ENCODE measurements around the gene UBASH3B.

UBASH3B gene

GRCh38 chr11:122807731-122808477, 152.4 kb downstream of the UBASH3B start:
- no peak for TF ChIP-seq CTCF (conservative IDR thresholded peaks at IDR 0.05; ENCODE audit: control insufficient read depth, insufficient read depth, low read depth, low read length)
- no peak overlapping the region for H3K4me3 ChIP-seq (ENCODE audit: control insufficient read depth, low read depth, low read length)
- DNase-seq (ENCODE audit: low read depth), result peak; percentile 57

GRCh38 chr11:122808478-122808869, 153.0 kb downstream of the UBASH3B start:
- TF ChIP-seq CTCF (conservative IDR thresholded peaks at IDR 0.05; ENCODE audit: control insufficient read depth, insufficient read depth, low read depth, low read length), result no peak
- H3K4me3 ChIP-seq (ENCODE audit: control insufficient read depth, low read depth, low read length), result no peak overlapping the region
- DNase-seq (ENCODE audit: low read depth), result peak; percentile 80

- H3K4me3 ChIP-seq (ENCODE audit: control insufficient read depth, low read depth, low read length), result no peak overlapping the region
- no peak for DNase-seq (ENCODE audit: low read depth)
- no peak for TF ChIP-seq CTCF (conservative IDR thresholded peaks at IDR 0.05; ENCODE audit: control insufficient read depth, insufficient read depth, low read depth, low read length)
Measured at GRCh38 chr11:122809866-122810265, 154.3 kb downstream of the UBASH3B start.

- DNase-seq (ENCODE audit: low read depth), result no peak
- no peak for TF ChIP-seq CTCF (conservative IDR thresholded peaks at IDR 0.05; ENCODE audit: control insufficient read depth, insufficient read depth, low read depth, low read length)
- H3K4me3 ChIP-seq (ENCODE audit: control insufficient read depth, low read depth, low read length), result no peak overlapping the region
Measured at GRCh38 chr11:122811721-122812120, 156.2 kb downstream of the UBASH3B start.

- no peak overlapping the region for H3K4me3 ChIP-seq (ENCODE audit: control insufficient read depth, low read depth, low read length)
- no peak for DNase-seq (ENCODE audit: low read depth)
- no peak for TF ChIP-seq CTCF (conservative IDR thresholded peaks at IDR 0.05; ENCODE audit: control insufficient read depth, insufficient read depth, low read depth, low read length)
Measured at GRCh38 chr11:122812638-122813037, 157.1 kb downstream of the UBASH3B start.

- no peak for TF ChIP-seq CTCF (conservative IDR thresholded peaks at IDR 0.05; ENCODE audit: control insufficient read depth, insufficient read depth, low read depth, low read length)
- DNase-seq (ENCODE audit: low read depth), result no peak
- H3K4me3 ChIP-seq (ENCODE audit: control insufficient read depth, low read depth, low read length), result no peak overlapping the region
Measured at GRCh38 chr11:122813176-122813893, 157.8 kb downstream of the UBASH3B start.
